ENCODE results near the gene COL7A1. TPM values are rescaled to one million over a fixed set of nuclear protein-coding genes. Genes with fewer than 3 reads are reported as not detected.
A peak's percentile ranks its signal among the peaks of the same experiment; 100 is the strongest.

Gene COL7A1
- total and polyA plus RNA-seq, 8 donors: 7.2 to 13.2 (median 9.4) TPM

- peak; percentile 100 for ATAC-seq
- Histone ChIP-seq H3K27me3 (no peaks in the 10 kb centered on the region), H3K4me1 (peaks cover 0 to 36% of the 10 kb centered on the region in 2 donors), H3K4me3 (peak within 1 kb of the TSS; percentile 88 to 93), H3K9me3 (no peaks in the 10 kb centered on the region), H3K36me3 (peaks cover 0 to 31% of the 10 kb centered on the region in 2 donors), H3K27ac (peak within 1 kb of the TSS; percentile 69 to 84)
- intact Hi-C loops (cut with DNase I): no loop called here
- peak; percentile 90 to 99 (median 96) for DNase-seq
- TF ChIP-seq, protein P1, sequence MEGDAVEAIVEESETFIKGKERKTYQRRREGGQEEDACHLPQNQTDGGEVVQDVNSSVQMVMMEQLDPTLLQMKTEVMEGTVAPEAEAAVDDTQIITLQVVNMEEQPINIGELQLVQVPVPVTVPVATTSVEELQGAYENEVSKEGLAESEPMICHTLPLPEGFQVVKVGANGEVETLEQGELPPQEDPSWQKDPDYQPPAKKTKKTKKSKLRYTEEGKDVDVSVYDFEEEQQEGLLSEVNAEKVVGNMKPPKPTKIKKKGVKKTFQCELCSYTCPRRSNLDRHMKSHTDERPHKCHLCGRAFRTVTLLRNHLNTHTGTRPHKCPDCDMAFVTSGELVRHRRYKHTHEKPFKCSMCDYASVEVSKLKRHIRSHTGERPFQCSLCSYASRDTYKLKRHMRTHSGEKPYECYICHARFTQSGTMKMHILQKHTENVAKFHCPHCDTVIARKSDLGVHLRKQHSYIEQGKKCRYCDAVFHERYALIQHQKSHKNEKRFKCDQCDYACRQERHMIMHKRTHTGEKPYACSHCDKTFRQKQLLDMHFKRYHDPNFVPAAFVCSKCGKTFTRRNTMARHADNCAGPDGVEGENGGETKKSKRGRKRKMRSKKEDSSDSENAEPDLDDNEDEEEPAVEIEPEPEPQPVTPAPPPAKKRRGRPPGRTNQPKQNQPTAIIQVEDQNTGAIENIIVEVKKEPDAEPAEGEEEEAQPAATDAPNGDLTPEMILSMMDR (IDR thresholded peaks at IDR 0.05): peak; percentile 50 to 88
These were observed 14.2 kb upstream of the COL7A1 start, which contains the start of gene UQCRC1 for GRCh38 chr3:48609088-48610005. TSS of gene UQCRC1 (minus strand) at chr3:48609646. CDS start at chr3:48609620, 26 bp downstream.

DNA sequence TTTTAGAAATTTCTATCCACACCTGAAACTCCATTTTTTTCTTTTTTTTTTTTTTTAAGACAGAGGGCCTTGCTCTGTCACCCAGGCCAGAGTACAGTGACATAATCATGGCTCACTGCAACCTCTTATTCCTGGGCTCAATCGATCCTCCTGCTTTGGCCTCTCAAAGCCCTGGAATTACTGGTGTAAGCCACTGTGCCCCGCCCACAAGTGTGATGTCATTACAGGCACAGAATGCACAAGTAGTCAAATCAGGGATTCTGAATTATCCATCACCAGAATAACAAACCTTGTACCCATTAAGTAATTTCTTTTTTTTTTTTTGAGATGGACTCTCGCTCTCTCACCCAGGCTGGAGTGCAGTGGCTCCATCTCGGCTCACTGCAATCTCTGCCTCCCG lies 12.4 kb upstream of the COL7A1 start:
- H3K27ac ChIP-seq: no peak overlapping the region
- ATAC-seq (no peak), DNase-seq (peak in 1 of 4 donors; percentile 8)
- H3K4me1 ChIP-seq: peaks cover 0 to 24% of the 10 kb centered on the region in 2 donors
- intact Hi-C loops (cut with DNase I): no loop called here
- H3K36me3 ChIP-seq: peaks cover 0 to 49% of the 10 kb centered on the region in 2 donors
- no peaks in the 10 kb centered on the region for H3K9me3 ChIP-seq
- H3K4me3 ChIP-seq: peak overlapping the region in 1 of 2 donors; percentile 93
- H3K27me3 ChIP-seq: no peaks in the 10 kb centered on the region
- TF ChIP-seq, protein P1 (IDR thresholded peaks at IDR 0.05): no peak

DNA sequence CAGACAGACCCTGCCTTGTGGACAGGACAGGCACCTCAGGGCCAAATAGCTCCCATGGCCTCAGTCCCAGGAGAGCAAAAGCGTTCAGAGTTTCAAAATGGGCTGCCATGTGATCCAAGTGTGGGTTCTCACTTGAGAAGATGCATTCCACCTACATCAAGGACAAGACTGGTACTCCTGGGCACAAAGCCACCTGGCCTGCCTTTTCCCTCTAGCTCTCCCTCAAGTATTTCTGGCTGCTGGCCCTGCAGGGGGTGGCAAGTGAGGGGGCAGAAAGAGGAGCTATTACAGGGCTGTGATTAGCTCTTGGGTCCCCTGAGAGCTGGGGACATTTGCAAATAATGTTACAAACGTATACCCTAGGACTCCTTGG lies 6.5 kb upstream of the COL7A1 start:
- H3K36me3 ChIP-seq: peaks cover 0 to 99% of the 10 kb centered on the region in 2 donors
- no peak overlapping the region for H3K27ac ChIP-seq
- no peak for DNase-seq
- ATAC-seq: no peak
- H3K4me1 ChIP-seq: peaks cover 0 to 4% of the 10 kb centered on the region in 2 donors
- no peak overlapping the region for H3K4me3 ChIP-seq
- H3K9me3 ChIP-seq: no peaks in the 10 kb centered on the region
- no peaks in the 10 kb centered on the region for H3K27me3 ChIP-seq
- TF ChIP-seq, protein P1 (IDR thresholded peaks at IDR 0.05): no peak
- intact Hi-C loops (cut with DNase I): no loop called here

DNA sequence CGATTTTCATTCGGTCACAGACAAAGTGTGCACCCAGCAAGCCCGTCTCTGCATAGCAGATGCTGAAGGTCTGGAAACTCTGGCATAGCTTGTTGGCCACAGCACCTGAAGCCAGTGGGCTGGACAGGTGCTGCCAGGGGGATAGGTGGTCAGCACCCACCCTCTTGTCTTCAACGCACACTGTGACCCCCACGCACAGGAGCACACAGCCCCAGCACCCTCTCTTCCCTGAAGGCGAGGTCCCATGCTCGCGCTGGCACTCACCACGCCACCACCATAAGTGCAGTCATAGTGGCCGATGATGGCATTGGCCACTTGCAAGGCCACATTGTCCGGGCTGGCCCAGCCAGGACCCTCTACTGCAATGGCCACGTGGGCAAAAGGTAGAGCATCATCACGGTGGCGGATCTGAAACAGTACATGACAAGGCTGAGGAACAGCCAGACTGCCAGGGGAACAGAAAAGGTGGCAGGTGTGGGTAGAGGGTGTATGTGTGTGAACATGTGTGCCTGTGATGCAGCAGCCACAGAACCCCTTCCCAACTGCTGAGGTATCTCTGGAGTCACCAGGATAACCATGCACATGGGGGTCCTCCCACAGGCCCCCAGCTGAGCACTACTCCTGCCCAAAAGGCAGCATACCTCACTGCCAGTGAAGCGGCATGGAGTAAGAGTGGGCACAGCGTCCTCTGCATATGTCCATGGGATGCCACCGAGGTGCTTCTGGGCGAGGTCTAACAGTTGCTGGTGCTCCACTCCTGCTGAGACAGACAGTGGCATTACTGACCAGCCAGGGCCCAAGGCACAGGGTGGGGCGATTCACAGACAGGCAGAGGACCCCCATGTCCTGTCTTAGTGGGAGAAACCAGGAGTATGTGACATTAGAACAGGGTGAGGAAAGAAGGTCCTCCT lies 5.8 kb upstream of the COL7A1 start:
- intact Hi-C loops (cut with DNase I): no loop called here
- no peaks in the 10 kb centered on the region for H3K9me3 ChIP-seq
- H3K4me1 ChIP-seq: peaks cover 0 to 4% of the 10 kb centered on the region in 2 donors
- TF ChIP-seq, protein P1 (IDR thresholded peaks at IDR 0.05): no peak
- no peak overlapping the region for H3K27ac ChIP-seq
- H3K36me3 ChIP-seq: peaks cover 0 to 93% of the 10 kb centered on the region in 2 donors
- H3K27me3 ChIP-seq: no peaks in the 10 kb centered on the region
- peak in 1 of 4 donors; percentile 34 for DNase-seq
- no peak for ATAC-seq
- no peak overlapping the region for H3K4me3 ChIP-seq

All from left lung (tissue), 10 donors.